Nephron progenitor cell (in vitro differentiated cells): ENCODE data around the gene SLC46A3.
A peak's percentile ranks its signal among the peaks of the same experiment; 100 is the strongest.

ENCODE experiments used
- DNase-seq: peaks from one replicate; pipeline ENCODE4 v3.0.0; 2021
- H3K27ac Mint-ChIP-seq: 2 replicates; pipeline ENCODE4 v1.8.0; 2021; ENCODE audit warnings: mild to moderate bottlenecking, moderate library complexity, mixed read lengths
- H3K27me3 Mint-ChIP-seq: 2 replicates; pipeline ENCODE4 v1.8.0; 2021; ENCODE audit warnings: mild to moderate bottlenecking, low read depth, mixed read lengths; ENCODE audit not compliant: poor library complexity
- H3K36me3 Mint-ChIP-seq: 2 replicates; pipeline ENCODE4 v1.8.0; 2021; ENCODE audit warnings: low read depth, mixed read lengths
- H3K4me1 Mint-ChIP-seq: 2 replicates; pipeline ENCODE4 v1.8.0; 2021; ENCODE audit warnings: mixed read lengths
- H3K4me3 Mint-ChIP-seq: 2 replicates; pipeline ENCODE4 v1.8.0; 2021; ENCODE audit warnings: mild to moderate bottlenecking, moderate library complexity, mixed read lengths
- H3K9me3 Mint-ChIP-seq: 2 replicates; pipeline ENCODE4 v1.8.0; 2021; ENCODE audit warnings: mild to moderate bottlenecking, moderate library complexity, mixed read lengths
- TF ChIP-seq, protein P1 (sequence below): fragments of 200-600 bp; sonication (generic); IDR thresholded peaks from 2 replicates; pipeline ENCODE4 v1.5.0; 2021; ENCODE audit warnings: antibody characterized with exemption

Gene SLC46A3

GRCh38 chr13:28741084-28741491 lies 22.3 kb upstream of the SLC46A3 start:
- H3K27me3 Mint-ChIP-seq = peaks cover 15% of the 10 kb centered on the region
- no peaks in the 10 kb centered on the region for H3K9me3 Mint-ChIP-seq
- DNase-seq = no peak
- no peak overlapping the region for H3K27ac Mint-ChIP-seq
- TF ChIP-seq, protein P1, sequence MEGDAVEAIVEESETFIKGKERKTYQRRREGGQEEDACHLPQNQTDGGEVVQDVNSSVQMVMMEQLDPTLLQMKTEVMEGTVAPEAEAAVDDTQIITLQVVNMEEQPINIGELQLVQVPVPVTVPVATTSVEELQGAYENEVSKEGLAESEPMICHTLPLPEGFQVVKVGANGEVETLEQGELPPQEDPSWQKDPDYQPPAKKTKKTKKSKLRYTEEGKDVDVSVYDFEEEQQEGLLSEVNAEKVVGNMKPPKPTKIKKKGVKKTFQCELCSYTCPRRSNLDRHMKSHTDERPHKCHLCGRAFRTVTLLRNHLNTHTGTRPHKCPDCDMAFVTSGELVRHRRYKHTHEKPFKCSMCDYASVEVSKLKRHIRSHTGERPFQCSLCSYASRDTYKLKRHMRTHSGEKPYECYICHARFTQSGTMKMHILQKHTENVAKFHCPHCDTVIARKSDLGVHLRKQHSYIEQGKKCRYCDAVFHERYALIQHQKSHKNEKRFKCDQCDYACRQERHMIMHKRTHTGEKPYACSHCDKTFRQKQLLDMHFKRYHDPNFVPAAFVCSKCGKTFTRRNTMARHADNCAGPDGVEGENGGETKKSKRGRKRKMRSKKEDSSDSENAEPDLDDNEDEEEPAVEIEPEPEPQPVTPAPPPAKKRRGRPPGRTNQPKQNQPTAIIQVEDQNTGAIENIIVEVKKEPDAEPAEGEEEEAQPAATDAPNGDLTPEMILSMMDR = no peak
- H3K36me3 Mint-ChIP-seq = no peaks in the 10 kb centered on the region
- no peaks in the 10 kb centered on the region for H3K4me1 Mint-ChIP-seq
- H3K4me3 Mint-ChIP-seq = no peak overlapping the region

DNA sequence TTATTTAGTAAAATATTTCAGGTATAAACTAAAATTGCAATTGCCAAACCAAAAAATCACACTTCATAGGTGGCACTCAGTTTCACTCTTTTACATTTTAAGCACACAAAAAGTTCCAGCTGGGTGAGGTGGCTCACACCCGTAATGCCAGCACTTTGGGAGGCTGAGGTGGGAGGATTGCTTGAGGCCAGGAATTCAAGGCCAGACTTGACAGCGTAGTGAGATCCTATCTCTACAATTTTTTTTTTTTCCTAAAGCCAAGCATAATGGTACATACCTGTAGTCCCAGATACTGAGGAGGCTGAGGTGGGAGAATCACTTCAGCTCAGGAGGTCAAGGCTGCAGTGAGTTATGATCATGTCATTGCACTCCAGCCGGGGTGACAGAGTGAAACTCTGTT lies 20.6 kb upstream of the SLC46A3 start:
- Mint-ChIP-seq H3K4me3 (no peak overlapping the region), H3K36me3 (no peaks in the 10 kb centered on the region), H3K9me3 (no peaks in the 10 kb centered on the region), H3K27me3 (peaks cover 15% of the 10 kb centered on the region), H3K27ac (no peak overlapping the region), H3K4me1 (no peaks in the 10 kb centered on the region)
- TF ChIP-seq, protein P1 = no peak
- DNase-seq = no peak

DNA sequence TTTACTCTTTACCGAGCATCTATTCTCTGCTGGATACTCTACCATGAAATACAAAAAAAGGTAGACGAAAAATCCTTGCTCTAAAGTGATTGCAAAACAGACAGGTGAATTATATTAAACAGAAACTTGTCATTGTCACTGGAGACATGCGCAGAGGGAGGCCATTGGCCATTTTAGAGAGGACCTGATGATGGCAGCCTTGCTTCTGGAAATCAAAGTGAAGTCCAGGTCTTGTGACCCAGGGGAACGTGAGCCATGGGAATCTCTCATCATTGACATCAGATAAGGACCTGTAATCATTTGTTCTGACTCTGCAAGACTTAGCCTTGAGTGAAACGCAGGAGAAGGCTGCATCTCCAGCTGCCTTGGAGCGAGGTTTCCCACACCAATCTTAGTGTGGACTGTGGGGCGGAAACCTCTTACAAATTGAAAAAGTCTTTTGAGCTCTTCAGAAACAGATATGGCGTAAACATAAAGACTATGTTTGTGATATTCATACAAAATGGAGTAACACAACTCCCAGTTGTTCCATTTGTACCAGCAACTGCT lies 16.8 kb upstream of the SLC46A3 start:
- Mint-ChIP-seq H3K4me3 (no peak overlapping the region), H3K27ac (no peak overlapping the region), H3K9me3 (no peaks in the 10 kb centered on the region), H3K36me3 (no peaks in the 10 kb centered on the region), H3K27me3 (peaks cover 13% of the 10 kb centered on the region), H3K4me1 (peaks cover 11% of the 10 kb centered on the region)
- no peak for DNase-seq
- TF ChIP-seq, protein P1 = no peak

DNA sequence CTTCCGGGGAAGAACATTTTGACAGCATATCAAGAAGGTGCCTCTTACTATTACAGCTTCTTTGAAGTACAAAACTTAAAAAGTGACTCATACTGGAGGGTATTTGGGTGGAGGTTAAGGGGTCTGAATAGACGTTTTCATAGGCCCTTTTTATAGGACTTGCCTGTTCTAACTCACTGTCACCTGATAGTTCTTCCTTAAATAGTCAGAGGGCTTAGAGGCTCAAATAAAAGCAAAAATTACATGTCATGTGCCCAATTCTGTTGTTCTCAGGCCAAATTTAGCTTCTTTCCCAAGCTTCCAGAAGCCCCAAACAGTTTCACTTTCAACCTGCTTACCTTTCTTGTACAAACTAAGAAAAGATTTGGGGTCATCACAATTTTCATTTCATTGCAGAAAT lies 16.1 kb upstream of the SLC46A3 start:
- H3K9me3 Mint-ChIP-seq = no peaks in the 10 kb centered on the region
- H3K27ac Mint-ChIP-seq = no peak overlapping the region
- H3K27me3 Mint-ChIP-seq = peaks cover 13% of the 10 kb centered on the region

DNA sequence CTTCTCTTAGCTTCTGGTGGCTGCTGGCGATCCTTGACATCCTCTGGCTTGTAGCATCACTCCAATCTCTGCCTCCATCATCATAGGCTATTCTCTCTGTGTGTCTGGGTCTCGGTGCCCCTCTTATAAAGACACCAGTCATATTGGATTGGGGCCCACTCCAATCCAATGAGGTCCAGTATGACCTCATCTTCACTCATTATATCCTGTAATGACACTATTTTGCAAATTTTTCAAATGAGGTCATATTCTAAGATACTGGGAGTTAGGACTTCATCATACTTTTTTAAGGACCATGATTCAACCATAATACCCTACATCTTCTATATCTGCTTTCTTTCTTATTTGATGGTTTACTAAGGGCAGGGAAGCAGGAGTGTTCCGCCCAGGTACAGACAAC lies 12.0 kb upstream of the SLC46A3 start:
- Mint-ChIP-seq H3K27me3 (peaks cover 10% of the 10 kb centered on the region), H3K4me3 (no peak overlapping the region), H3K36me3 (no peaks in the 10 kb centered on the region), H3K4me1 (peaks cover 19% of the 10 kb centered on the region), H3K9me3 (no peaks in the 10 kb centered on the region), H3K27ac (no peak overlapping the region)
- TF ChIP-seq, protein P1 = no peak
- no peak for DNase-seq

More for the DNA sequence above, 16.1 kb upstream of the SLC46A3 start:
- TF ChIP-seq, protein P1 = no peak
- Mint-ChIP-seq H3K4me3 (no peak overlapping the region), H3K4me1 (peaks cover 14% of the 10 kb centered on the region), H3K36me3 (no peaks in the 10 kb centered on the region)
- DNase-seq = no peak

- Mint-ChIP-seq H3K4me1 (peaks cover 19% of the 10 kb centered on the region), H3K36me3 (no peaks in the 10 kb centered on the region), H3K4me3 (no peak overlapping the region), H3K27me3 (peaks cover 18% of the 10 kb centered on the region), H3K9me3 (no peaks in the 10 kb centered on the region), H3K27ac (peak overlapping the region; percentile 75)
- TF ChIP-seq, protein P1 = no peak
- DNase-seq = no peak
Measured at GRCh38 chr13:28729541-28729940, 10.8 kb upstream of the SLC46A3 start.
